GM12892 (cell line): ENCODE data around the gene EML4.
"Not testable (repeated sequence)": the region's sequence is repeated elsewhere in the genome, so short reads cannot be mapped to it uniquely, and the experiment has no call there.

Experiments
- DNase-seq: peaks from one replicate; pipeline ENCODE4 v3.0.0; 2011; ENCODE audit not compliant: insufficient read length
- FAIRE-seq: peaks from 2 replicates; lab custom pipeline; 2011; peaks lifted over from hg19 to GRCh38; lab: Jason Lieb, UNC
- POLR2A ChIP-seq: IDR thresholded peaks from 2 replicates; pipeline ENCODE4 v1.6.1; 2011; ENCODE audit warnings: low read depth, low read length, control low read depth
- POLR2AphosphoS5 ChIP-seq: IDR thresholded peaks from 2 replicates; pipeline ENCODE4 v1.6.1; 2011; ENCODE audit warnings: low read depth, low read length, control low read depth
- TAF1 ChIP-seq: IDR thresholded peaks from 2 replicates; pipeline ENCODE4 v1.6.1; 2011; ENCODE audit warnings: low read depth, mild to moderate bottlenecking, control low read depth, low read length, borderline replicate concordance

EML4 gene

DNA sequence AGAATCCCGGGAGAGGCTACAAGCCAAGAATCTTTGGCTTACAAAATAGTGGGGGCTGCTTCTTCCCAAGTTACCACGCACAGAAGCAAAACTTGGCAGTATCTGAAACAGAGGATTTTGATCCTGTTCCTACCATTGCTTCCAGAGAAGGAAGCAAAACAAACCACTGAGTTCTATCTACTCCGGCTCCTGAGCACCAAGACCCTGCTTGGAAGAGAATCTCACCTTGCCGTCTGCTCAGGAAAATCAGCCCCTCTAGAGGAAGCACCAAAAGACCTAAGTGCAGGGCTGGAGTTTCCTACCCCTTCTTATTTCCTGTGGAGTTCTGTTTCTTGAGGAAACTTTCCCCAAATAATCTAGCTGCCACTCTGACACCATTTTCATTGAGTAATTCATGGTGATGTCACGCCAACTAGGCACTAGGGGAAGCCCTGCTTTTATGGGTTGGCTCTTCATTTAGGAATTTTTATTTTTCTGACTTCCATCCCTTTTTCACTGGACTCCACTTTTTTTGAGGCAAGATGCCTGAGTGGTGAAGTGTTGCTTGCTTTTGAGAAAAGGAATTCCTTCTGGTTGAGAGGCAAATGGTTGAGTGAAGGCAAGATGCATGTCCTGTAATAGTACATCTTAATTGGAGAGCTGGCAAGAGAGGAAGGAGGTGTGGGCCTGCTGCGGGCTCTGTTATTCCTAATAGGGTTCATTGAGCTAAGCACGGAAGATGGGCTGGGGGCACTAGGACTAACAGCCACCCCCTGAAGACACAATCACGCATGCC, 36.8 kb upstream of the EML4 start:
- DNase-seq (no peak), FAIRE-seq (no peak)
- TF ChIP-seq TAF1 (no peak), POLR2AphosphoS5 (no peak), POLR2A (no peak)

DNA sequence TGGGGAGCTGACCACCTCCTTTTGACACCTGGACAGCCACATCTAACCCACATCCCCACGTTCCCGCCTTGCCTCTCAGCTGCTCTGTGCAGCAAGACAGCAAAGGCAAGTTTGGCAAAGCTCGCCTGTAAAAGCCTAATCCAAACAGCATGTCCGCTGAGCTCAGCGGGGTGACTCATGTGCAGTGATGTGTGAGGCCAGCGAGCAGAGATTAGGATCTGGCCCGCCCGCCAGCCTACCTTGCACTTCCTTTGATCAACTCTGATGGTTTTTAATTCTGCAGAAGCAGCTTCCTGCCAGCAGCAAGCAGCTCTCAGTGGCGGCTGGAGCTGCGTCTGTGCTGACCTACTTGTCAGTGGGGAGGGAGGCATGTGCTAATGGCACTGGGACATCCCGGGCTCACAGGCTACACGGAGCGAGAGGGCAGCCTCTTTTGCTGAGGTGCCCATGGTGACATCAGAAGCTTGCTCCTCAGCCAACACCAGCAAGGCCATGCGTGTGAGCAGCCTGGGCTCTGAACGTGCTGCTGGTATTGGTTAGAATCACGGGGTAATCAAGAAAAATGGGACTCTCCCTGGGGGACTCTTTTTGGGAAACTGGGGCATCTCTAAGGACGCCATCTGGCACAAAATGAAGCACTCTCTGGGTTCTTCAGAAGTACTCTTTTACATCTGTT, 36.0 kb upstream of the EML4 start:
- TF ChIP-seq POLR2AphosphoS5: peak; percentile 78
- peak; percentile 94; the same call in 1 of the 2 replicates for TF ChIP-seq TAF1
- peak; percentile 75; the same call in 1 of the 2 replicates for TF ChIP-seq POLR2A
- DNase-seq (peak; percentile 33), FAIRE-seq (peak; percentile 81)

DNA sequence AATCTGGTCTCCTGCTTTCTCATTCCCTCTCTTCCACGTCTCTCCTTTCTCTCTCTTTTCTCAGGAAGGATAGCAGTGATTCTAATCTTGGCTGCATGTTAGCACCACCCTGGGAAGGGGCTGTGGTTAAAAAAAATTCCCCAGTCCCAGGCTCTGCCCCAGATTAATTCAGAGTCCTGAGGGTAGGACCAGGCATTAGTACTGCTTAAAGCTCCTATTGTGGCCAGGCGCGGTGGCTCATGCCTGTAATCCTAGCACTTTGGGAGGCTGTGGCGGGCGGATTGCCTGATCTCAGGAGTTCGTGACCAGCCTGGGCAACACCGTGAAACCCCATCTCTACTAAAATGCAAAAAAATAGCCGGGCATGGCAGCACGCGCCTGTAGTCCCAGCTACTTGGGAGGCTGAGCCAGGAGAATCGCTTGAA, 35.4 kb upstream of the EML4 start:
- FAIRE-seq: no peak
- TF ChIP-seq POLR2A (no peak), POLR2AphosphoS5 (no peak), TAF1 (no peak)
- DNase-seq: no peak

DNA sequence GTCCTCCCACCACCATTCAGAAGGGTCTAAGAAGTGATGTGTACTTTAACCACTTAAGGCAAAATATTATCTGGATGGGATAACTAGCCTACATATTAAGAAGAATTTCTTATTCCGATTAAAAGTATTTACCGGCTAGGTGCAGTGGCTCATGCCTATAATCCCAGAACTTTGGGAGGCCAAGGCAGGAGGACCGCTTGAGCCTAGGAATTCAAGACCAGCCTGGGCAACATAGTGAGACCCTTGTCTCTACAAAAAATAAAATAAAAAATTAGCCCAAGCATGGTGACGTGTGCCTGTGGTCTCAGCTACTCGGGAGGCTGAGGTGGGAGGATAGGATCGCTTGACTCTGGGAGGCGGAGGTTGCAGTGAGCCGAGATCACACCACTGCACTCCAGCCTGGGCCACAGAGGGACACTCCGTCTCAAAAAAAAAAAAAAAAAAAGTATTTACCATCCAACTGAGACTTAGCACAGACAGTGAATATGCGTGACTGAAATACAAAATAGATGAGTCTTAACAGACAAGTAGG, 34.7 kb upstream of the EML4 start:
- DNase-seq, FAIRE-seq: not testable (repeated sequence)

DNA sequence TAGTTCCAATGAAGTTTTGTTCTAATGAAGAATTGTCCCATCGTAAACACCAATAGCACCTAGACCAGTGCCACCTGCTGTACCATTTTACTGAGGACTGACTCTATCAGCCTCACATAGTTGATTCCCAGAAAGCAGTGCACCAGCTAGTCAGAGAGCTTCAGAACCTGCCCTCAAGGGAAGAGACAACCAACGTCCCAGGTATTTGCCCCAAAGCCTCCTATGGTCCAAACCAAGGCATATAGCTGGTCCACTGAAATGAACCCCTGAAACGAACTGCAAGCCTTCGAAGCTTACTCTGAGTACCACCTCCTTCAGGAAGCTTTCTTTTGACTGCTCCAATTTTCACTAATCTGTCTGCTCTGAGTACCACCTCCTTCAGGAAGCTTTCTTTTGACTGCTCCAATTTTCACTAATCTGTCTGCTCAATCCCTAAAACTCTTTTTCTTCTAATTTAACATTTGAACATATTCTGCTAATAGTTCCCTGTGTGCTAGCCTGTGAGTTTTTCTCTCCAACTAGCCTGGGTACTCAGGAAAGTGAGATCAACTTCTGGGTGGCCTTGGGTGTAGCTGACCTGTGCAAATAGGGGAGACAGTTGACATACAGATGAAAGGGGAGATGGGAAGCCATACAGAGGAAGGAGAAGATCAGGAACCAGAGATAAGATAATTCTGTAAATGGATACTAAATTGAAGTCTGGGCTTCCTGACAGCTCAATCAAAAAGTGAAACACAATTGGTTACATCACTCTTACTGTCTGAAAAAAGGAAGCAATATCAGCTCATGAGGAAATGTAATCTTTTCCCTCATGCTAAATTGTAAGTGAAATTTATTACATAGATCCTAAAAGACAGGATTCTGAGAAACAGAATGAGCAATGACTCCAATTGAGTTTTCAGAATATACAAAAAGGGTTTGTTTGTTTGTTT, 33.5 kb upstream of the EML4 start:
- no peak for TF ChIP-seq TAF1
- TF ChIP-seq POLR2A: no peak
- no peak for TF ChIP-seq POLR2AphosphoS5
- DNase-seq: no peak
- no peak for FAIRE-seq

DNA sequence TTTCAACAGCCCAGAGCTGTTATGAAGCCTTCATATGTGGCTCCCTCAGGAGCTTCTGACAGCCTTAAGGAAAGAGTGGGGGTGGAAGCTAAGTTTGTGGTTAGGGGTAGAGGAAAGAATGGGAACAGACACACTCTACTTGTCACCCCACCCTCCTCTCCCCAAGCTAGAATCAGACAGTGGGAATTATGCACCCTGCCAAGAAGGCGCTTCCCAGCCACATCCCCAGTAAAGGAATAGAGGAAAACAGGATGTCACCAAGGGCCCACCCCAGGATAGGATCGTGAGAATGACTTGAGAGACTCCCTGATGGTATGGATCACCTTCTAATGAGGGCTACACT, 32.4 kb upstream of the EML4 start:
- no peak for TF ChIP-seq TAF1
- no peak for TF ChIP-seq POLR2AphosphoS5
- no peak for TF ChIP-seq POLR2A
- no peak for DNase-seq
- no peak for FAIRE-seq

DNA sequence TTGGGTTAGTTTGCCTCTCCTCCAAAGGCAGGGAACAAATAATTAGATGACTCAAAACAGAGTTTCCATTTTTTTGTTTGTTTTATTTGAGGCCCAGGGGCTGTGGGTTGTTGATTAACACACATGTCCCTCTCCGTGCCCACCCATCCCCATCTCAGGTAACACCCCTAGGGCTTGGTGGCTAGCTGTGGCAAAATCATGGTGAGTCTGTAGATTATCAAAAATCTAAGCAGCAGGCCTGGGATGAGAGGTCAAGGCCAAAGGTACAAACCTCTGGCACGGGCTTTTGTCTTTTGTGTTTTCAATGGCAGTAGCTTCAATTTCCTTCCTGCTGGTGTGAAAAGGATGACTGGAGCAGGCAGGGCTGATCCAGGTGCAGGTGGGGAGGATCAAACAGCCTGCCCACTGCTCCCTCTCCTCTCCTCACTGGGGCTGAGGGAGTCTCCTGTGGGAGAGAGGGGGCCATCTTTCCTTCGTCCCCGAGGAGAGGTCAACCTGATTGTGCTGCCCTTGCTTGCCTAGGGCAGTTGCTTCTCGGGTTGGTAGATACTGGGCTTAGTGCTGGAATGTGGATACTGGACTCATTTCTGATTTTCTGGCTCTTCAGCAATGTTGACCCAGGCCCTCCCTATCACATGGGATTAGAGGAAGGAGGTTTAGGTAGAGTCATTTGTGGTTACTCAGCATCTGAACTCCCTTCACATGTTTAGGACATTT, 31.9 kb upstream of the EML4 start:
- FAIRE-seq: no peak
- no peak for TF ChIP-seq POLR2AphosphoS5
- TF ChIP-seq POLR2A: no peak
- no peak for TF ChIP-seq TAF1
- DNase-seq: no peak

DNA sequence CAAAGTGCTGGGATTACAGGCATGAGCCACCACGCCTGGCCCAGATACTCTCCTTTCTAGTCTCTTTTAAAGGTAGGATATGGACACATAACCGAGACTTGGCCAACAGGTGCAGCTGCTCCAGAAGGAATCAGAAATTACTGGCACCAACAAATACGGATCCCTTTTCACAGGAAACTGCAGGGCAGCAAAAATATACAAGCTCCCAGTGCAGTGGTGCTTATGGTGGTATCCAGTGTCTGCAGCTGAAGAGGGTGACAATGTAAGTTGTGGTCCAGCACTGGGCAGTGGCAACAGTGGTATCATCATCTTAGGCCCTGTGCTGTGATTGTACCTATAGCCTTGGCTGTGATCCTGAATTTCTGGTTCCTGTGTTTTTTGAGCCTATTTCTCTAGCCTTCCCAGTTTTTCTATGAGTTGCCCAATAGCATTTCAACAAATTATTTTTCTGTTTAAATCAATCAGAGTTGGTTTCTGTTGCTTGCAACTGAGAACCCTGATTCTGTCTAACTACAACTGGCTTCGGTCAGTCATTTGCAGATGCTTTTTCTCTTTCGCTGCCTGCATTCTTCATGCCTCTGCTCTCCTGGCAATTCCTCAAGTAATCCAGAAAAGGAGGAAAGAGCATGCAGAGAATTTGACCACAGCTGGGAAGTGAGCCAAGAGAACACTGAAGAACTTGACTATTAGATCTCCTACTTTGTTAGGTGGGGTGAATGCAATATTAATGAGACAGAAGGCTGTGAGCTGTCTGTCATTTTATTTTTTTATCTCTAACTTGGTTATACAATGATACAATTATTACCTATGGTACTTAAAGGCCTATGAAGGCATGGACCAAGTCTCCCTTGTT, 30.8 kb upstream of the EML4 start:
- no peak for TF ChIP-seq POLR2A
- TF ChIP-seq TAF1: no peak
- TF ChIP-seq POLR2AphosphoS5: no peak
- DNase-seq (no peak), FAIRE-seq (no peak)

DNA sequence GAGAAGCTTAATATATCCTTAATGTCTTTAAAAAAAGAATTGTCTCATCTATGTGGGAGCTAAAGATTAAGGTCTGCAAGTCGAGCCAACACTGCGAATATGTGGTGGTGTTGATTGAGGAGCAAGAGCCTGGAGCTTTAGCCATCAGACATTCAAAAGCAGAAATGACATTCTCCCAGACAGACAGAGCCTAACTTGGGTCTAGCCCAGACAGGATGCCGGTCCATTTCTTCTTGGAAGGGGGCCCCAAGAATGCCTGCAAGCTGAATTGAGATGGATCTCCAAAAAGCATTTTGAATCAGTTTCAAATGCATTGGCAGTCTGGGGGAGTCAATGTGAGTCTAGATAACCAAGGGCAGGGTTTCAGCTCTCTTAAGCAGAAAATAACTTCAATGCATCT, 30.1 kb upstream of the EML4 start:
- no peak for TF ChIP-seq TAF1
- TF ChIP-seq POLR2A: no peak
- no peak for TF ChIP-seq POLR2AphosphoS5
- no peak for DNase-seq
- FAIRE-seq: no peak

DNA sequence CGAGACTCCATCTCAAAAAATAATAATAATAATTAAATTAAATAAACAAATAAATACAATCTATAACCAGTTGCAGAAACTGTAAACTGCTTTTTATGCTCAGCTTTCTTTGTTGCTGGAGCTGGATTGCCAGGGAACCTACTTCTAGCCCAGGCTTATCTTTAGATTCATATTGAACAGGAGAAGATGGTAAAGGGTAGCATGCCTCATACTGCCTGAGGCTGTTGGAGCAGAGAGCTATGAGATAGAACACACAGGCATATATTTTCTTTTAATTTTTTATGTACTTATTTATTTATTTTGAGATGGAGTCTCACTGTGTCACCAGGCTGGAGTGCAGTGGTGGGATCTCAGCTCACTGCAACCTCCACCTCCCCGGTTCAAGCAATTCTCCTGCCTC, 28.7 kb upstream of the EML4 start:
- TF ChIP-seq POLR2AphosphoS5 (no peak), TAF1 (no peak)
- FAIRE-seq: no peak
- DNase-seq: no peak
